ENCODE measurements around the gene ATP1A1.

Gene ATP1A1

DNA sequence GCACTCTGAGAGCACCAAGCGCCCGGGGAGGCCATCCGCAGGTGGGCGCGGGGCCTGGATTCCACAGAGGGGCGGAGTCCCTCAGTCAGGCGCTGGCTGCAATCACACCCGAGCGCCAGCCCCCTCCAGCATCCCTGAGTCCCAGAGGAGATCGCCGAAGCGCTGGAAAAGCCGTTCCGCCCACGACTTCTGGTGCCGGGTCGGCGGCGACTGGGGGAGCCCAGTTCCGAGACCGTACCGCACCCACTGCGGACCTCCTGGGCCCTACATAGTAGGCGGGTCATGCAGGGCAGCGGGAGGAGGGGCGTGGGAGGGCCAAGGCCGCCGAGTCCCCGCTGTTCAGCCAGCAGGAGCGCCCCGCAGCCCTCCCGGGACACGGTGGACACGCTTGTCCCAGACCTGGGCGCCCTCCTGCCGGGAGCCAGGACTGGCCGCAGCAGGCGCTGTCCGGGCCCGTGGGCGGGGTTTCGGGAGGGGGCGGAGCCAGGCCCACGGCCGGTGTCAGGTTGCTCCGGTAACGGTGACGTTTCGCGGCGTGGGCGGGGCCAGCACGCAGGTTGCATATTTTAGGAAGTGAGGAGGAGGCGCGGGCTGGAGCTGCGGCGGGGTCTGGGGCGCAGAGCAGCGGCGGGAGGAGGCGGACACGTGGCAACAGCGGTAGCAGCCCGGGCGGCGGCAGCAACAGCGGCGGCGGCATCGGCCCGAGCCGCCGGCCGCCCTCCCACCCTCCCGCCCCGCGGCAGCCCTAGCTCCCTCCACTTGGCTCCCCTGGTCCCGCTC, at the start of gene ATP1A1:
TSS of gene ATP1A1 (plus strand) at position 594 of the 780 bp plus-strand sequence. CDS start 268 bp downstream, outside the sequence.
- peak; percentile 97 to 99 for DNase-seq (ENCODE audit: low read depth in 2 of 2)

- no peak for DNase-seq (ENCODE audit: low read depth in 2 of 2)
These were observed 49.6 kb upstream of the ATP1A1 start for GRCh38 chr1:116323491-116323890.

GRCh38 chr1:116324411-116324810, 48.6 kb upstream of the ATP1A1 start:
- DNase-seq (ENCODE audit: low read depth in 2 of 2), result no peak

GRCh38 chr1:116325104-116325503, 47.9 kb upstream of the ATP1A1 start:
- DNase-seq (ENCODE audit: low read depth in 2 of 2), result no peak

DNA sequence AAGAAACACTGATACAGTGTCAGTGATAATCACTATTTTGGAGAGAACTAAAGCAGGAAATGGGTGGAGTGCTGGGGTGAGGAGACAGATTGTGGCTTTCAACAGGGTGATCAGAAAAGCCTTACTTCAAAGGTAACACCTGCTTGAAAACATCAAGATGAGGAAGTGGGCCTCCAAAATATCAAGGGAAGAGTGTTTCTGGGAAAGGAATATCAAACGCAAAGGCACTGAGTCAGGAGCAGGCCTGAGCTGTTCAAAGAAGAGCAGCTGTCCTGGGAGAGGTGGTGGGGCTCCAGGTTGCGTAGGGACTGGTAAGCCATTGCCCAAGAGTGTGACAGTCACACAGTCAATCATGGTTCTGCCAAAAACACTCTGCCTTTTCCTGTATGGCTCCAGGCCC, 47.1 kb upstream of the ATP1A1 start:
- DNase-seq (ENCODE audit: low read depth in 2 of 2), result no peak

DNA sequence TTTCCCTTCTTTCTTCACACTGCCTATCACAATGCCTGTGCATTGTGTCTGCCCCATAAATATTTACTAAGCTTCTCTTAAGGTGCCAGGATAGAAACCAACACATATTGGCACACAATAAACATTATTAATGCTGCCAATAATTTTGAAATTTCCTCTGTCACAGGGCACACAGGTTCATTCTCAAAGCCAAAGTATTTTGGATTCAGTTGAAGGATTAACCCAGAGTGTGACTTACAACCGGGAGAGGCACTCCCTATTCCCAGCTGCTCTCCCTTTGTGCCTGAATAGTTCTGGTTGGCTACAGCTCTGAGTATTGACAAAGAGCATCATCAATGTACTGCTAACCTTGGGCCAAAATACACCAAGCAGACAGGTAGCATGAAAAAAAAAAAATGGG, 46.6 kb upstream of the ATP1A1 start:
- DNase-seq (ENCODE audit: low read depth in 2 of 2), result no peak

DNA sequence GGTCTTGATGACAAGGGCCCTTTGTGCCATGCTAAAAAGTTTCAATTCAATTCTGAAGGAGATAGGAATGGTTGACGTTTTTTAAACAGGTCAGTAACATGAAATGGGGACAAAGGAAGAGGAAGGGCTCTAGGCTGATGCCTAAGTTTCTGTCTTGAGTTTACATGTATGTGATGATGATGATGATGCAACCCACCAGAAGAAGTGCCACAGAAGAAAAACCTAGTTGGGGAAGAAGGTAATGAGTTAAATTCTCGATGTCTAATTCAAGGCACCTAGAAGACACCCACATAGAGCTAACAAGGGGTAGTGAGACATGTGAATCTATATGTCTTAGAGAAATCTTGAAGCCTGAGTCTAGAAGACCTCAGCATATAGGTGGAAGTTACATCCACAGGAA, 44.4 kb upstream of the ATP1A1 start:
- no peak for DNase-seq (ENCODE audit: low read depth in 2 of 2)

- DNase-seq (ENCODE audit: low read depth in 2 of 2), result no peak
These were observed 43.3 kb upstream of the ATP1A1 start for GRCh38 chr1:116329524-116330341.

GRCh38 chr1:116330342-116330652, 42.7 kb upstream of the ATP1A1 start:
- DNase-seq (ENCODE audit: low read depth in 2 of 2), result no peak

- no peak for DNase-seq (ENCODE audit: low read depth in 2 of 2)
These were observed 42.2 kb upstream of the ATP1A1 start for GRCh38 chr1:116330846-116331245.

DNA sequence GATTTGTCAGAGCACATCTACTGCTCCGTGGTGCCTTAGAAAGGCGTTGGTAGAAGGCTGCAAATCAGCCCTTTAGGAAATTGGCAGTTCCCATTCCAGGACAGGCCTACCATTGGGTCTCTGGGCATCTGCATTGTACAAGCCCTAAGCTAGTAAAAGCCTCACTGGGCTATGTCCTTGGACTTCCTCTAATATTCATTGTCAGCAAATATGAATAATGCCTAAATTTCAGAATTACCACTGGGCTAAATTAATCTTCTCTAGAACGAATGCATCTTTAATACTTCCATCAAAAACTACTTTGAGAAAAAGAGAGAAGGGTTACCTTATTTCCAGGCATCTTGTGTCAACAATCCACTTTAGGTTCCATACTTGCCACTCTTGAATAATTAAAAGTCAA, 41.5 kb upstream of the ATP1A1 start:
- no peak for DNase-seq (ENCODE audit: low read depth in 2 of 2)

DNA sequence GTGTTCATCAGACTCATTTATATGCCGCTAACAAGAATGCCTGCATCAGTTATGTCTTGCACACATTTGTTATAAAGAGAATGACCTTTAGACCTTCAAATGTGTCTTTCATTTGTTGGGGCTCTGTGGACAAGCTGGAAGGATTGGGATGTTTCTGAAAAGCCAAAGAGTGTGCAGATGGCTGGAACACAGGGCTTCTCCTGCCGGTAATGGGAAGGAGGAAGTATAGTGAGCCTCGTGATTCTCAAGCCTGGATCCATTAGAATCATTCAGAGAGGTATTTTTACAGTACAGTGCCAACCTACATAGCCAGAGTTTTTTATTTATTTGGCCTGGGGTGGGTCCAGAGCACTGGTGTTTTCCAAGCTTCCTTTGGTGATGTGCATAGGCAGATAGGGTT, 40.6 kb upstream of the ATP1A1 start:
- DNase-seq (ENCODE audit: low read depth in 2 of 2), result no peak

GRCh38 chr1:116333171-116334014, 39.7 kb upstream of the ATP1A1 start:
- DNase-seq (ENCODE audit: low read depth in 2 of 2), result no peak

DNA sequence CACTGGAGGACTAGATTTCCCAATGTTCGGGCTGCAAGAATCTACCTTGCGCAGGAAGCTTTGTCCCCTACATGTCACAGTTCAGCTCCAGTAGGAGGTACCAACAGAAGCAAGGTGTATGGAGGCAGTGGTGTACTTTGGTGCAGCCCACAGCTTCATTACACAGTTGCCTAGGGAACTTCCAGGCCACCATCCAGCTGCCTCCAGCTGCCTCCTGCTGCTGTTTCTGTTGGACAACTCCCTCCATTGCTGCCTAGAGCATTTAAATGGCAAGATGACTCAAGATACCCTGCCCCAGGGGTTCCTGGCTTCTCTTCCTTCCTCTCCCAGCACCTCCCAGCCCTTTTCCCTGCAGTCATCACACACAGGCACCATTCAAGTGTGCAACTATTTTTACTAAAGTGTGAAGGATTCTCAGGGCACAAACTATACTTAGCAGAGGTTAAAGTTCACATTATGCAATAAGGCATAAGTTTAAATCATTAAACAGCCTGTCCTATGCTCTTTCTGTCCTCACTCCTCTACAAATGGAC, 39.0 kb upstream of the ATP1A1 start:
- DNase-seq (ENCODE audit: low read depth in 2 of 2), result no peak

- DNase-seq (ENCODE audit: low read depth in 2 of 2), result no peak
These were observed 38.0 kb upstream of the ATP1A1 start for GRCh38 chr1:116334868-116335635.

DNA sequence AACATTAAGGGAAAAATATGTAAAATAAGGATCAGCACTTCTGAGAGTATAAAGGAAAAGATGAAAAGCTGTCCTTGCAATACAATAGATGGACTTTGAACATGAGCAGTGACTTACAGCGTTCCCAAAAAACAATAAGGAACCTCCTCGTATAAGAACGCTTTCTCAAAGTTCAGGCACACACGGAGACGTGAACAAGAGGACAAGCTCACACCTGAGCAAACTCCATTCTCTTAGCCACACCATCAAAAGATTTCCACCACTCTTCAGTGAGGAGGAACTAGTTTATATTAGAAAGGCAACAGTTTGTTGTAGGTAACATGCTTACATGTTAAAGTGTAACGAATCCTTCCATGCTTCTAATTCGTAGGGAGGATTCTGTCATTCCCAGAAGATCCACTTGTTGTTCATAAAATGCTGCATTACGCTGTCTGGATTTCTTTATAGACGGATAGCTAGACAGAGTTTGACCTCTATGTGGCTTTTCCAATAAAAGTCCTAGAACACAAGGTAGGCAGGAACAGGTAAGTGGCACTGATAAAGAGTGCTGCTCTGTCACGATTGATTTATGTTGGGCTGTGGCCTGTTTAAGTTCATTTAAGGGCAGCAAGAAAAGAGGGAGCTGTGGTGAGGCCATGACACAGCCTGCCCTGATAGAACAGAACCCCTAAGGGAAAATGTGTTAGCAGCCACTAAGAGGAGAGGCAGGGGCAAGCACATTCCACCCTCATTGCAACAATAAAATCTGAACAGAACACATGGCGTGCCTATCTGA, 37.0 kb upstream of the ATP1A1 start:
- DNase-seq (ENCODE audit: low read depth in 2 of 2), result no peak

- DNase-seq (ENCODE audit: low read depth in 2 of 2), result no peak
These were observed 35.6 kb upstream of the ATP1A1 start for GRCh38 chr1:116337398-116337797.

DNA sequence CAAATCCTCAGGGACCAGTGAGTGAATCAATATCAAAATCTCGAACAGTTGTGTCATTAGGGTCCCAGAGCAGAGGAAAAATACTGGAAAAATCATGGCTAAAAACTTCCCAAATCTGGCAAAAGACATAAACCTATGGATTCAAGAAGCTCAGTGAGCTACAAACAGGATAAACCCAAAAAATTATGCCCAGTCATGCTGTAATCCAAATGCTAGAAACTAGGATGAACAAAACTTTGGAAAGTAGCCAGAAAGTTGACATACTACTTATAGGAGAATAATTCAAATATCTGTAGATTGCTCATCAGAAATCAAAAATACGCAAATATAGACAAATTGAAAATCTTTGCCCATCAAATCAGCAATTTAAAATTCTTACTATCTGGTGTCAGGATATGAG, 34.6 kb upstream of the ATP1A1 start:
- DNase-seq (ENCODE audit: low read depth in 2 of 2), result no peak

- no peak for DNase-seq (ENCODE audit: low read depth in 2 of 2)
These were observed 32.4 kb upstream of the ATP1A1 start for GRCh38 chr1:116340506-116341231.

DNA sequence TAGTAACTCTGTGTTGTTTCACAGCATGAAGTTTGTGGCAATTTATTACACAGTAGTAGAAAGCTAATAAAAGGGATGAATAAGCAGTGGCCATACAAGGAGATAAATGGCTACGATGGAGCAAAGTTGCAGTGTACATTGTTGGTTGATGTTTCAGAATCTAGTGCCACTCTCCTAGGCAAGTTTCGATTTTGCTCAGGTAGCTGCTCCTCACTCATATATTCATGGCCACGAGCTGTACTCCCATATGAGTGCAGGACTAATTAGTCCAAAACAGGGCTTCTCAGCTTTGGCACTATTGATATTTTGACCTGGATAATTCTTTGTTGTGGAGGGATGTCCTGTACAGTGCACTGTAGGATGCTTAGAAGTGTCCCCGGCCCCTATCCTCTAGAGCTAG, 30.0 kb upstream of the ATP1A1 start:
- no peak for DNase-seq (ENCODE audit: low read depth in 2 of 2)
